LoVo (cell line): ENCODE measurements around the gene HMX1.

Source experiments
- DNase-seq: peaks from one replicate; pipeline ENCODE4 v3.0.0-alpha.2; 2016; ENCODE audit warnings: low spot score

The HMX1 gene

GRCh38 chr4:8909548-8909947, 37.9 kb upstream of the HMX1 start:
- DNase-seq, result no peak

- no peak for DNase-seq
These were observed 36.7 kb upstream of the HMX1 start for GRCh38 chr4:8908206-8908893.

DNA sequence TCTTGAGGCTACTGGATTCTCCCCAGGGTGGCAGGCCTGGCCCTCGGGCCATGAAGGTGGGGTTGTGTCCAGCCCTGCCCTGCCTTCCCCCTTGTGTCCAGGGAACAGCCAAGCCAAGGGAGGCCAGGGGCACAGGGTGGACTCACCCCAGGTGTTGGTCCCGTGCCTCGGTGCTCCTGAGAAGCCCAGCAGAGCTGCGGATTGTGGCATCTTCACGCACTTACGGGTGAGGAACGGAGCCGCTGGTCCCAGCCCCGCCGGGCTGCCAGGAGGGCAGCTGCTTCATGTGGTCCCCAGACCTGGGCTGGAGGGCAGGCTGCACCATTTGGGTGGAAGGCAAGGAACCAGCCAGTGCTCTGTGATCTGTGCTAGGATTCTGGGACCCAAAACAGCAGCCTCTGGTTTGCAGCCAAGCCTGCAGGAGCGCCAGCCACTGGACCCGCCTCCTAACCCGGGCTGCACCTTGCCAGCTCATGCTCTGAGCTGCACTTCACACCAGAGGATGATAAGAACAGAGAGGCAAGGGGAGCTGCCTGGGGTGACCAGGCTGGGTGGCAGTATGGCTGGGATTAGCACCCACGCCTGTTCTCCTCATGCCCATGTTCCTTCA, 36.1 kb upstream of the HMX1 start:
- DNase-seq, result no peak

- DNase-seq, result no peak
These were observed 35.5 kb upstream of the HMX1 start for GRCh38 chr4:8906991-8907595.

- no peak for DNase-seq
These were observed 35.0 kb upstream of the HMX1 start for GRCh38 chr4:8906668-8906970.

DNA sequence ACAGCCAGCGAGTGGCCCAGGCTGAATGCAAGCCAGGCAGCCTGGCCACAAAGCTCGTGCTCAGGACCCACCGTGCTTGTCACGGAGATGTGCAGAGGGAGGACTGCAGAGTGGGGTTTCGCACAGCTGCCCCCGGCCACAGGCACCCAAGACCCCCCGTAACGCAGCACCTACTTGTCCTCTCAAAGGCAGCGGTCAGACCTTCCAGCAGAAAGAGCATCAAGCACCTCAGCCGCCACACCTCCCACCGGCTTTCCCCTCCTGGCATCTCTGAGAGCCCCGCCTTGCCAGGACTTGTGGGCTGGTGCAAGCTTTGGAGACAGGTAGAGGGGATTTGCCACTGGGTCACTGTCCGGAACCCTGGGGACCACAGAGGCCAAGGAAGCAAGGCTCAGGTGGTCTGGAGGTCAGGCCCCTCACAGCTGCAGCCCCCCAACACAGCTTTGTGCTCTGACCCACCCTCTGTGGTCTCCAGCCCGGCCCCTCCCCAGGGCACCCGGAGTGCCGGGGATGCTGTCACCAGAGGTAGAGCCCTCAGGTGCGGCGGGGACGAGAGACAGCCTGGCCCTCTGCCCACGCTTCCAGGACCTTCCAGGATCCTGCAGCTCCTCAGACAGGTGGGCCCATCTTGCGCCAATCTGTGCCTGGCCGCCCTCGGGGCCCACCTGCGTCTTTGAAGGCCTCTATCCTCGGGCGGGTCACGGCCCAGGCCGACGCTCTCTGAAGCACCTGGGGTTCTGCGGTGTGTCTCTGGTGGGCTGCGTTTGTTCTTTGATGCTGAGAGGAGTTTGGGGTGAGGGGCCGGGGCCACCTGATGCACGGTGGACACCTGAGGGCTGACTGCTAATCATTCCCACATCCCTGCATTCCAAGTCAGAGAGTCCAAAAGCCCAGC, 34.4 kb upstream of the HMX1 start:
- no peak for DNase-seq

DNA sequence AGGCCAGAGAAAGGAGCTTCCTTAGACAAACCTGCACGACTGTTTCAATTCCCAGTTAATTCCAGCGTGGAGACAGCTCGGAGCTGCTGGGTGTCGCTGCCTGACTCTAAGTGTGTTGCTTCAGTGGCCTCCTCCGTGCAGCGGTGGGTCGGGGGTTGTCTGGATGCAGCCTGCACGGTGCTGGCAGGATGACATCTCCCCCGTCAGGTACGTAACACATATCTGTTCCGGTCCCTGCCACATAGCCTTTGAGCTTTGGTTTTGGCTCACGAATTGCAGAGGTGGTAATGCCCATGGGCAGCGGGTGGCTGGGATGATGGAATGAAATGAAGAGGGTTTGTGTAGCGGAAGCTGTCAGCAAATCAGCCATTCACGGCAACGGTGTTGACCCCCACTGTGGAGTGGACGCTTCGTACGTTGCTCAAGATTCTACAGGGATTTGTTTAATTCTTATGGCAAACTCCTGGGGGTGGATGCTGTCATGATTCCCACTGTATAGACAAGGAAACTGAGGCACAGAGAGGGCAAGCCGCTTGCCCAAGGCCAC, 33.7 kb upstream of the HMX1 start:
- DNase-seq, result no peak

DNA sequence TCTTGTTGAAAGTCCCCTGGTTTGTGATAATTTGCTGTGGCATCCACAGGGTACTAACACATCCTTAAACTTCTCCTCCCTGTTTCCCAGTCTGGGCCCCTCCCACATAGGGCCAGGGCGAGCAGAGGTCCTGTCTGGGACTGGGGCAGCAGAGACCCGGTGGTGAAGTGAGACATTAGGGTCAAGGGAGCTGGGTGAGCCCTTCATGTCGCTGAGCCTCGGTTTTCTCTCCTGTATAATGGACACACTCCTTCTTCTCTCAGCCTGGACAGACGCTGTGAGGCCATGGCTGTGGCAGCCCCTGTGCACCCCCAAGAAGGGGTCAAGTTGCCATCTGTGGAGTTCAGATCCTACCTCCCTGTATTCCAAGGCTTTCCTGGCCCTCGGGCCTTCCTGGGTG, 33.0 kb upstream of the HMX1 start:
- no peak for DNase-seq

DNA sequence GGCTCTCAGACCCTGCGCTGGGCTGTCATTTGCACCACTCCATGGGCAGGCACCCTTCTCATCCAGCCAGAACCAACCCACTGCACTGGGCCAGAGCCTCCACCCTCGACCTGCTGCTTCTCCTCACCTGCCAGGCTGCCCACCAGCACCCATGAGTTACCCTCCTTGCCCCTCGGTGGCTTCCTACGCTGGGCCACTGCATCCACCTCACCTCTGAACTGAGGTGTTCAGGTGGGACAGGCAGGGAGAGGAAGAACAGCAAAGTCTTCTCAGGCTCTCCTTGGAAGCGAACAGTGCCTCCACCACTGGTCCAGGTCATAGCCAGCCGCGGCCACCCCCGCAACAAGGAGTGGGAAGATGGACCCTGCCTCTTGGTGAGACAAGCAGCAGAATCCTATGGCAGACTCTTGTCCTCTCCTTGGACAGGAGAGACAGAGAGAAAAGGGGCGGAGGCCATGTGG, 32.4 kb upstream of the HMX1 start:
- DNase-seq, result no peak

- no peak for DNase-seq
These were observed 29.7 kb upstream of the HMX1 start for GRCh38 chr4:8901335-8901734.

GRCh38 chr4:8900588-8900987, 28.9 kb upstream of the HMX1 start:
- no peak for DNase-seq

GRCh38 chr4:8898419-8898818, 26.8 kb upstream of the HMX1 start:
- no peak for DNase-seq

DNA sequence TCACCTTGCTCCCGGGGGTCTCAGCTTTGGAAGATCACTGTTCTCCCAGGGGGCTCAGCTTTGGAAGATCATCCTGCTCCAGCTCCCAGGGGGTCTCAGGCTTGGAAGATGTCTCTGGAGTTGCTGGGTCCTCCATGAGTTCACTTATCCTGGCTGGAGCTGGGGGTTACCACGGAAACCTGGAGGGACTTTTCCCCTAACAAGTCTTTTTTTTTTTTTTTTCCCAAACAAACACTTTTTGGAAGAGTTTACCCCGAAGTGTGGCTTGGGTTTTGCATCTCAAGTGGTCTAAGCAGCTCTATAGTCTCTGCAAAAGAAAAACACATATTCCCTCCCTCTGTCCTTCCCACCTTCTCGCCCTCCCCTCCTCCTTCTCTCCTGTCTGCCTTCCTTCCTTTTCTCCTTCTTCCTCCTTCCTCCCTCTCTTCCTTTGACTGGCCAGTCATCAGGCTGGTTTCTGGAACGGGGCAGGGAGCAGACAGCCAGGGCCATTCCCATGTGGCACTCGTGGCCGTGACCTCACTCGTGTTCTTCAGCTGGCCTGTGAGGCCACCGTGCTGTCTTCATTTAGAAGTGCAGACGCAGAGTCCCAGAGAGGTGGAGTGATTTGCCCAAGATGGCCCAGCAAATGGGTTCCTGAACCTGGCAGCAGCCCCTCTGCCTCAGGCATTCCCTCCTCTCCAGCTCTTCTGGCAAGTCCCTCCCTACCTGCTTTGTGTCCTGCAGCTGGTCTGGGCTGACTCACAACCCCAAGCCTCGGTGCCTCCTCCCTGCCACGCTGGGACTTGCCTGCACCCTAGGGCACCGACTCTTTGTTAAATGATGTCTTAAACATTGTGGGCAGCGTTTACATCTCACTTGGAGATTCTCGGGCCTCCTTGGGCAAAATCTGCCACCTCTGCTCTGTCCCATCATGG, 25.9 kb upstream of the HMX1 start:
- no peak for DNase-seq

DNA sequence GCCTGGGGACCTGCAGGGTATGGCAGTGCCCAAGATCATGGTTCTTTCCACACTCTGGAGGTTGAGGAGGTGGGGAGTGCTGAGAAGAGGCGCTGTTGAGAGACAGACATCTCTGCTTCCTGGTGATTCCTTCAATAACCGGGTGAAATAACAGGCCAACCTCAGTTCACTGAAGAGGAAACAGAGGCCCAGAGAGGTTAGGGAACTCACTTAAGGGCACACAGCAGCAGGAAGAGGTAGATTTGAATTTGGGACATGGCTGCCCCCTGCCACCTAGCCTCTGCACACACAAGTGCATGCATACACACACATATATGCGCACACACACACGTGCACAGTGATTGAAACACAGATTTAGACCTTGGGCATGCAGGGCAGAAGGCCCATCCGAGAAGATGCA, 24.9 kb upstream of the HMX1 start:
- DNase-seq, result no peak

GRCh38 chr4:8896071-8896470, 24.4 kb upstream of the HMX1 start:
- no peak for DNase-seq

- DNase-seq, result no peak
These were observed 23.7 kb upstream of the HMX1 start for GRCh38 chr4:8895295-8895694.

DNA sequence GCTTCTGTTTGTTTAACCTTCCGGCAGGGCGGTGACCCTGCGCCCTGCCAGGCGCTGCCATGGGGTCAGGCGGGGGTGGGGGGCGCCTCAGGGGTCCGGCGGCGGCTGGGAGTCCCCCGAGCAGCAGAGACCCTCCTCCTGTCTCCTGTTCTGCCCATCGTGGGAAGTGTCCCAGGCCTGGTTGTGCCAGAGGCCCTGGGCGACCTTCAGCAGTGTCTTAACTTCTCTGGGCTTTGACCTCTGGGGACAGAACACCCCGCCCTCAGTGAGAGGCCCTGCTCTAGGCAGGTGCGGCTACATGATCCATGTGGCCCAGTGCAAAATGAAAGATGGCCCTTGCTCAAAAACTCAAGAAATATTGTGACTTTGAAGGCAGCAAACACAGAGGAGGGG, 22.8 kb upstream of the HMX1 start:
- DNase-seq, result no peak

- DNase-seq, result no peak
These were observed 22.2 kb upstream of the HMX1 start for GRCh38 chr4:8893624-8894423.

DNA sequence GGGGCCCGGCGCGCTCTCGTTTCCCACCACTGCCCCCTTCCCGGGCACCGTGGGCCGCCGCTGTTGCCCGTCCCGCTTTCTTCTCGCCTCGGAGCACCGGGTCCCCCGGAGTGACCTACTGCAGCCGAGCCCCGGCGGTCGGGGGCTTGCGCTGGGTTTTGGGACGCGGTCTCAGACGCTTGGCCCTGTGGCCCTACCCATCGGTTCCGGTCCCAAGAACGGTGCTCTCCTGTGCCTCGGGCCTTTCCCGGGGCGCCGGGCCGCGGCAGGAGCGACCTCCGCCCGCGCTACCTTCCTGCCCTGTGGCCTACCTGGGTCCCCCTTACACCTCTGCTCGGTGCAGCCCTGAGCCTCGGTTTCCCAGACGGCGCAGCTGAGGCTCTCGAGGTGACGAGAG, 21.6 kb upstream of the HMX1 start:
- DNase-seq, result no peak

DNA sequence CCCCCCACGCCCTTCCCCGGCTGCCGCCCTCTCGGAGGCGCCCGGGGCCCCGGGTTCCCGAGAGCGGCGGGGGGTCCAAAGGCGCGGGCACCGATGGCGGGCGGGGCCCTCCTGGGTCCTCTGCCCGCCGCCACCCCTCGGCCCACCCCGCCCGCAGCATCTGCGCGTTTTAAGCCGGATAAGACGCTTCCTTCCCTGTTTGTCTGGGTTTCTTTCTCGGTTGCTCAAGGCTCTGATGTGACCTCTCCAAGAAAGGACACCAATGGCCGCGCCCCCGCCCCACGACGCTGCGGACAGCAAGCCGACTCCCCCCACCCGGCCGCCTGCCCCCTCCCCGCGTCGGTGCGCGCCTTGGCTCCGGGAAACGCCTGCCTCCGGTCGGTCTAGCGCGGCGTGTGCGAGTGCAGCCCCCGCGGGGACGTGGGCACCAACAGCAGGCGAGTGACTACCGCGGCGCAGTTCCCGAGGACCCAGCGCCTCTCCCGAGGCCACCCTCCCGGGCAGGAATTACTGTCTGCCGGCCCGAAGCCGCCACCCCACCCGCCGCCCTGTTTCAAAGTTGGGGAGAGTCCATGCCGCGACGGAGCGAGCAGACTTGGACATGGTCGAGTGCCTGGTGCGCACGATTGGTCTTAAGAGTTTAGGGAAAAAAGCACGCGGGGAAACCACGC, 21.1 kb upstream of the HMX1 start:
- DNase-seq, result no peak
